Thoracic aorta (tissue), 2 donors: ENCODE measurements around the gene PLA2G4A. TPM values are rescaled to one million over a fixed set of nuclear protein-coding genes. Genes with fewer than 3 reads are reported as not detected.

ENCODE experiments used
- ATAC-seq: fragments of 150-250 bp; one replicate; pipeline ENCODE4 v1.8.0; 2017; ENCODE audit warnings: low read depth; ENCODE audit not compliant: insufficient number of reproducible peaks, low FRiP score
- DNase-seq: peaks from one replicate; pipeline ENCODE4 v3.0.0-alpha.2; 2020; ENCODE audit warnings: low spot score
- H3K27ac ChIP-seq, 2 donors: fragments of 200-600 bp; sonication (generic); 1 replicate in 1 of 2; 2 replicates in 1 of 2; pipeline ENCODE4 v1.5.1; 2016; ENCODE audit warnings: mild to moderate bottlenecking in 2 of 2, moderate library complexity in 2 of 2
- H3K27me3 ChIP-seq: fragments of 200-600 bp; sonication (generic); replicated peaks from 2 replicates; pipeline ENCODE4 v1.6.0; 2016; ENCODE audit warnings: mild to moderate bottlenecking; ENCODE audit not compliant: insufficient read depth
- H3K36me3 ChIP-seq: fragments of 200-600 bp; sonication (generic); one replicate; pipeline ENCODE4 v1.5.1; 2016
- H3K4me1 ChIP-seq, 2 donors: fragments of 200-600 bp; sonication (generic); 1 replicate in 1 of 2; 2 replicates in 1 of 2; pipeline versions ENCODE4 v1.5.1 to v1.6.0; 2016; ENCODE audit warnings: low read depth in 2 of 2, mild to moderate bottlenecking in 1 of 2; ENCODE audit not compliant: control insufficient read depth in 1 of 2
- H3K4me3 ChIP-seq: fragments of 200-600 bp; sonication (generic); 2 replicates; pipeline ENCODE4 v1.5.1; 2016; ENCODE audit warnings: mild to moderate bottlenecking
- H3K9me3 ChIP-seq: fragments of 200-600 bp; sonication (generic); 2 replicates; pipeline ENCODE4 v1.5.1; 2016
- CTCF ChIP-seq: fragments of 200-600 bp; sonication (generic); IDR thresholded peaks from one replicate; pipeline ENCODE4 v1.5.1; 2019; ENCODE audit warnings: antibody characterized with exemption
- total RNA-seq, 2 donors: library from RNA; depleted of rRNA; stranded (reverse); fragments of >200 nt; gene quantifications; one replicate each; pipeline versions ENCODE4 v1.1.0 to v1.2.3, GENCODE V29; 2016

The PLA2G4A gene
- total RNA-seq, 2 donors from 2014 or later: 5.2 to 8.8 TPM

- H3K4me3 ChIP-seq: no peak overlapping the region
- H3K4me1 ChIP-seq: peaks cover 0 to 12% of the 10 kb centered on the region in 2 donors
- ATAC-seq (no peak), DNase-seq (no peak)
- no peak for TF ChIP-seq CTCF
- H3K36me3 ChIP-seq: no peaks in the 10 kb centered on the region
- no peaks in the 10 kb centered on the region for H3K9me3 ChIP-seq
- no peak overlapping the region for H3K27ac ChIP-seq
- H3K27me3 ChIP-seq: no peaks in the 10 kb centered on the region
Measured at GRCh38 chr1:186838380-186839040, 9.8 kb downstream of the PLA2G4A start.

DNA sequence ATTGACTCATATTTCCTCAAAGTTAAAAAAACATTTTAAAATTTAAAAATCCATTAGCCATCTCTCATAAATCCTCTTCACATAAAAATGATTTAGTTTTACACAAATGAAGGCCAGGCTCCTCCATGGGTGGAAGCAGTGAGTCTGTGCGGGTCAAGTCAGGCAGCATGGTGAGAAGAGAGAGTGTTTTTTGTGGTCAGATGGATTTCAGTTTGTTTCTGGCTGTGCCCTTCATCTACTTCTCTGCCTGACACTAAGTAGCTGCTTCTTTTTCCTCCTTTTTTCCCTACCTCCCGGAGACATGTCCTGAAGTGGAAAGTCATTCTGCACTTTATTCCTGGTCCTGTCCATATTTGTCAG, 10.3 kb downstream of the PLA2G4A start:
- Histone ChIP-seq H3K9me3 (no peaks in the 10 kb centered on the region), H3K27ac (no peak overlapping the region)

GRCh38 chr1:186841599-186841998, 12.8 kb downstream of the PLA2G4A start:
- no peaks in the 10 kb centered on the region for H3K36me3 ChIP-seq
- no peak overlapping the region for H3K27ac ChIP-seq
- no peaks in the 10 kb centered on the region for H3K9me3 ChIP-seq
- ATAC-seq (no peak), DNase-seq (no peak)
- H3K4me1 ChIP-seq: peaks cover 3 to 12% of the 10 kb centered on the region in 2 donors
- no peaks in the 10 kb centered on the region for H3K27me3 ChIP-seq
- no peak for TF ChIP-seq CTCF
- no peak overlapping the region for H3K4me3 ChIP-seq

More for the DNA sequence above, 10.3 kb downstream of the PLA2G4A start:
- DNase-seq (no peak), ATAC-seq (no peak)
- Histone ChIP-seq H3K36me3 (no peaks in the 10 kb centered on the region), H3K4me1 (peaks cover 0 to 12% of the 10 kb centered on the region in 2 donors), H3K4me3 (no peak overlapping the region), H3K27me3 (no peaks in the 10 kb centered on the region)
- no peak for TF ChIP-seq CTCF

DNA sequence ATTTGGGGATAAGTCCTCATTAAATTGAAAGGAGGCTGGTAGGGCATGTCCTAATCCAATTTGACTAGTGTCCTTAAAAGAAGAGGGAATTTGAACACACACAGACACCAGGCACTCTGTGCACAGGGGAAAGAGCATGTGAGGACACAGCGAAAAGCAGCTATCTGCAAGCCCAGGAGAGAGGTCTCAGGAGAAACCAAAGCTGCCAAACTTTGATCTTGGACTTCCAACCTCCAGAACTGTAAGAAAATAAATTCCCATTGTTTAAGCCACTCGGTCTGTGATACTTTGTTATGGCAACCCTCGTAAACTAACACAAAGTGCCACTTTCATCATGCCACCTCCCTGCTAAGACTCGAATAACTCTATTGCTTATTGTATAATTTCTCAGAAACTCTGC, 13.8 kb downstream of the PLA2G4A start:
- Histone ChIP-seq H3K4me3 (no peak overlapping the region), H3K36me3 (no peaks in the 10 kb centered on the region), H3K4me1 (peaks cover 3 to 12% of the 10 kb centered on the region in 2 donors), H3K27me3 (no peaks in the 10 kb centered on the region), H3K27ac (no peak overlapping the region), H3K9me3 (no peaks in the 10 kb centered on the region)
- ATAC-seq: no peak
- no peak for TF ChIP-seq CTCF
- no peak for DNase-seq

GRCh38 chr1:186843226-186843625, 14.5 kb downstream of the PLA2G4A start:
- H3K4me1 ChIP-seq: peaks cover 3 to 12% of the 10 kb centered on the region in 2 donors
- ATAC-seq: no peak

More at GRCh38 chr1:186843226-186843625, 14.5 kb downstream of the PLA2G4A start:
- Histone ChIP-seq H3K27ac (no peak overlapping the region), H3K4me3 (no peak overlapping the region), H3K9me3 (no peaks in the 10 kb centered on the region), H3K36me3 (no peaks in the 10 kb centered on the region), H3K27me3 (no peaks in the 10 kb centered on the region)
- TF ChIP-seq CTCF: no peak
- no peak for DNase-seq
